Measurements from ENCODE around the gene CNGA3.
"Not testable (repeated sequence)": the region's sequence is repeated elsewhere in the genome, so short reads cannot be mapped to it uniquely, and the experiment has no call there.

The CNGA3 gene

DNA sequence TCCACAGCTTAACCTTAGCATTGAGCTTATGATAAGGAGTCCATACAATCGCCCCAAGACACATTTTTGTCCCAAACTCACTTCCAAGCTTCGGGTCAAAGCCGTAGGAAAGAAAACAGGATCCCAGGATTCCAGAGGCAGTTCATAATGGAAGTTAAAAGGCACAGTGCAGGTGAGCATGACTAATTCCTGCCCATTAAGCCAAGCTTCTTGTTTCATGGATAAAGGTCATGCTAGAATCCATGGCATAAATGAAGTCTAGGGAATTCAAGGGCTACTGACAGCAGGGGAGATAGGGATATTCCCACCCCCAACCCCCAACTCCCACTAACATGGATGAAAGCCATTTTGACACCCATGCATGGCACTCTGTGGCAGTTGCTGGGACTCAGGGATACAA is 88.2 kb downstream of the CNGA3 start:
- DNase-seq (ENCODE audit: low read depth in 1 of 2, low spot score in 1 of 2), result no peak
- no peaks in the 10 kb centered on the region for H3K27me3 ChIP-seq (ENCODE audit: insufficient read depth, poor library complexity, severe bottlenecking)
- no peak overlapping the region for H3K4me3 ChIP-seq (replicated peaks; ENCODE audit: insufficient read depth, low read length)
- TF ChIP-seq CTCF (IDR thresholded peaks at IDR 0.05; ENCODE audit: insufficient read depth, low read length), result no peak
- TF ChIP-seq SPI1 (IDR thresholded peaks at IDR 0.05; ENCODE audit: borderline replicate concordance, low read depth), result no peak
- TF ChIP-seq POLR2AphosphoS5 (IDR thresholded peaks at IDR 0.05; ENCODE audit: low read depth), result no peak
- no peak for TF ChIP-seq GABPA (IDR thresholded peaks at IDR 0.05; ENCODE audit: low read depth)
- no peak for TF ChIP-seq REST (IDR thresholded peaks at IDR 0.05; ENCODE audit: insufficient replicate concordance, low read depth)
- H3K27ac ChIP-seq (replicated peaks), result no peak overlapping the region

DNA sequence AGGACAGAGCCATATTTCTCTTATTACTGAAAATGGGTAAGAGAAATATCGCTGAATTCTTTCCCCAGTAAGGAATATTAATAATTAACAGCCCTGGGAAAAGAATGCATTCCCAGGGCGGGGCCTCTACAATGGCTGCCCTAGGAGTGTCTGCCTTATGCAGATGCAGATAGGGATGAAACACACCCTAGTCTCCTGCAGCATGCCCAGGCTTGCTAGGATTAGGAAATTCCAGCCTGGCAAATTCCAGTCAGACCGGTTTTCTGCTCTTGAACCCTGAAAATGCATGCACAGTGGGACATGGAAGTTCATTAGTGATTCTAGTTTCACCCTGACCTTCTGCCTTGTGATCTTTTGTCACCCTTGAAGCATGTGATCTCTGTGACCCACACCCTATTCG is 89.4 kb downstream of the CNGA3 start:
- not testable (repeated sequence) for H3K27me3 ChIP-seq (ENCODE audit: insufficient read depth, poor library complexity, severe bottlenecking); DNase-seq (ENCODE audit: low read depth in 1 of 2, low spot score in 1 of 2); H3K27ac ChIP-seq (replicated peaks); H3K4me3 ChIP-seq (replicated peaks; ENCODE audit: insufficient read depth, low read length)

- no peak overlapping the region for H3K4me3 ChIP-seq (replicated peaks; ENCODE audit: insufficient read depth, low read length)
Measured at GRCh38 chr2:98436734-98437133, 90.5 kb downstream of the CNGA3 start.

More at GRCh38 chr2:98436734-98437133, 90.5 kb downstream of the CNGA3 start:
- Histone ChIP-seq H3K27ac (replicated peaks) (no peak overlapping the region), H3K27me3 (ENCODE audit: insufficient read depth, poor library complexity, severe bottlenecking) (no peaks in the 10 kb centered on the region)
- TF ChIP-seq REST (IDR thresholded peaks at IDR 0.05; ENCODE audit: insufficient replicate concordance, low read depth), result no peak
- no peak for TF ChIP-seq CTCF (IDR thresholded peaks at IDR 0.05; ENCODE audit: insufficient read depth, low read length)
- TF ChIP-seq SPI1 (IDR thresholded peaks at IDR 0.05; ENCODE audit: borderline replicate concordance, low read depth), result no peak
- no peak for TF ChIP-seq GABPA (IDR thresholded peaks at IDR 0.05; ENCODE audit: low read depth)
- no peak for TF ChIP-seq POLR2AphosphoS5 (IDR thresholded peaks at IDR 0.05; ENCODE audit: low read depth)
- DNase-seq (ENCODE audit: low read depth in 1 of 2, low spot score in 1 of 2), result no peak

Measured in HL-60 (cell line).